Measurements from ENCODE around the gene CDKN1C.

GRCh38 chr11:2927851-2928604 lies 42.5 kb upstream of the CDKN1C start:
- TF ChIP-seq CTCF (conservative IDR thresholded peaks at IDR 0.05 in 1 of 2, IDR thresholded peaks at IDR 0.05 in 1 of 2; ENCODE audit: low read depth in 1 of 2, low read length in 2 of 2): peak in 1 of 2 donors; percentile 13
- no peak for TF ChIP-seq EZH2 (IDR thresholded peaks at IDR 0.05; ENCODE audit: low read length, missing control alignments)

All from fibroblast of lung (primary cell).